HG02970 (cell line): ENCODE data around the gene PTGFR.

Experiments
- ATAC-seq: cut with Tn5 transposase; IDR thresholded peaks from one replicate; pipeline ENCODE4 v1.9.1; 2021; ENCODE audit warnings: mild to moderate bottlenecking, moderate library complexity, moderate number of reproducible peaks; ENCODE audit not compliant: unreplicated experiment, low FRiP score

PTGFR gene

GRCh38 chr1:78577257-78578100 is 86.7 kb downstream of the PTGFR start:
- no peak for ATAC-seq

GRCh38 chr1:78586572-78586971 is 95.8 kb downstream of the PTGFR start:
- ATAC-seq = no peak

- ATAC-seq = no peak
Measured at GRCh38 chr1:78587211-78587610, 96.4 kb downstream of the PTGFR start.
